ENCODE measurements around the gene ASB1. TPM values are rescaled to one million over a fixed set of nuclear protein-coding genes. Genes with fewer than 3 reads are reported as not detected.

Gene ASB1
- polyA plus RNA-seq, 1 of the 3 experiments (the other 2 are of a cell fraction) = 33.3 TPM

GRCh38 chr2:238498691-238499295, 72.1 kb downstream of the ASB1 start:
- Histone ChIP-seq H3K9me2 (no peaks in the 10 kb centered on the region), H3K27me3 (ENCODE audit: insufficient read depth) (no peaks in the 10 kb centered on the region), H4K20me1 (ENCODE audit: insufficient read depth) (no peaks in the 10 kb centered on the region), H3K79me2 (ENCODE audit: insufficient read depth) (no peaks in the 10 kb centered on the region), H3K9me3 (no peaks in the 10 kb centered on the region), H3K4me1 (ENCODE audit: control insufficient read depth in 1 of 2, insufficient read depth in 2 of 2, low read depth in 1 of 2, low read length in 1 of 2) (no peaks in the 10 kb centered on the region), H3K4me3 (ENCODE audit: low read depth in 2 of 2, low read length in 1 of 2) (no peak overlapping the region), H3K27ac (ENCODE audit: low read depth in 2 of 2, low read length in 1 of 2) (no peak overlapping the region), H2AFZ (ENCODE audit: low read depth) (no peak overlapping the region), H3K36me3 (replicated peaks in 1 of 2; ENCODE audit: control insufficient read depth in 1 of 2, insufficient read depth in 2 of 2, low read length in 1 of 2) (no peaks in the 10 kb centered on the region), H3K4me2 (no peak overlapping the region), H3F3A (replicated peaks; ENCODE audit: insufficient read depth) (no peaks in the 10 kb centered on the region), H3K9ac (no peak overlapping the region)
- ChIA-PET CTCF (interaction anchor here (1.0 to 1.8 kb wide), 2 partner anchors 14 to 286 kb away, joined by 6 read pairs; no protein-coding TSS in a partner anchor), POLR2A (no interaction called here)
- no peak for DNase-seq
- WGBS (ENCODE audit: low lambda C conversion rate) = 65% methylated on average over 6 of the region's 17 CpGs
- TF ChIP-seq SIN3A (IDR thresholded peaks at IDR 0.05; ENCODE audit: borderline replicate concordance, low read depth, low read length) (no peak), MEF2A (IDR thresholded peaks at IDR 0.05; ENCODE audit: borderline replicate concordance, low read depth) (no peak), ZBTB33 (IDR thresholded peaks at IDR 0.05; ENCODE audit: borderline replicate concordance, low read depth) (no peak), CHD2 (IDR thresholded peaks at IDR 0.05; ENCODE audit: low read length, partially characterized antibody) (no peak), USF1 (IDR thresholded peaks at IDR 0.05; ENCODE audit: borderline replicate concordance, low read depth) (no peak), FOXJ3 (CRISPR knock-in tag; IDR thresholded peaks at IDR 0.05) (no peak), IRF3 (IDR thresholded peaks at IDR 0.05; ENCODE audit: low read depth, low read length) (no peak), ELF1 (IDR thresholded peaks at IDR 0.05) (no peak), GATA2 (CRISPR knock-in tag; IDR thresholded peaks at IDR 0.05) (no peak), TEAD4 (IDR thresholded peaks at IDR 0.05; ENCODE audit: borderline replicate concordance, insufficient read depth) (no peak), MAX (IDR thresholded peaks at IDR 0.05; ENCODE audit: low read depth) (no peak), RCOR1 (IDR thresholded peaks at IDR 0.05; ENCODE audit: low read length) (no peak), TAF1 (IDR thresholded peaks at IDR 0.05; ENCODE audit: borderline replicate concordance, low read depth, low read length) (no peak), RAD21 (IDR thresholded peaks at IDR 0.05; ENCODE audit: low read length) (no peak), JUND (IDR thresholded peaks at IDR 0.05) (no peak), NRF1 (IDR thresholded peaks at IDR 0.05; ENCODE audit: low read depth, low read length) (no peak), MXI1 (IDR thresholded peaks at IDR 0.05; ENCODE audit: low read depth, low read length) (no peak), TCF12 (IDR thresholded peaks at IDR 0.05) (no peak), REST (IDR thresholded peaks at IDR 0.05; ENCODE audit: low read depth, low read length) (no peak)
- TF ChIP-seq, protein P1, sequence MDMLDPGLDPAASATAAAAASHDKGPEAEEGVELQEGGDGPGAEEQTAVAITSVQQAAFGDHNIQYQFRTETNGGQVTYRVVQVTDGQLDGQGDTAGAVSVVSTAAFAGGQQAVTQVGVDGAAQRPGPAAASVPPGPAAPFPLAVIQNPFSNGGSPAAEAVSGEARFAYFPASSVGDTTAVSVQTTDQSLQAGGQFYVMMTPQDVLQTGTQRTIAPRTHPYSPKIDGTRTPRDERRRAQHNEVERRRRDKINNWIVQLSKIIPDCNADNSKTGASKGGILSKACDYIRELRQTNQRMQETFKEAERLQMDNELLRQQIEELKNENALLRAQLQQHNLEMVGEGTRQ (IDR thresholded peaks at IDR 0.05; ENCODE audit: borderline replicate concordance, low read depth, low read length) = no peak

Data from SK-N-SH (cell line).